Amniotic stem cell (primary cell): Measurements from ENCODE around the gene TRPV4.

Experiments
- DNase-seq: peaks from one replicate; lab custom pipeline; 2025; lab: John Stamatoyannopoulos, UW

Gene TRPV4

GRCh38 chr12:109828754-109829511, 4.3 kb downstream of the TRPV4 start:
- DNase-seq: no peak

- no peak for DNase-seq
Observed at GRCh38 chr12:109827566-109828550, 5.3 kb downstream of the TRPV4 start.

GRCh38 chr12:109827080-109827479, 6.1 kb downstream of the TRPV4 start:
- no peak for DNase-seq

- DNase-seq: no peak
Observed at GRCh38 chr12:109824731-109825130, 8.5 kb downstream of the TRPV4 start.

- no peak for DNase-seq
Observed at GRCh38 chr12:109822951-109823411, 10.2 kb downstream of the TRPV4 start.

- no peak for DNase-seq
Observed at GRCh38 chr12:109822416-109822815, 10.8 kb downstream of the TRPV4 start.

GRCh38 chr12:109821968-109822367, 11.2 kb downstream of the TRPV4 start:
- no peak for DNase-seq

DNA sequence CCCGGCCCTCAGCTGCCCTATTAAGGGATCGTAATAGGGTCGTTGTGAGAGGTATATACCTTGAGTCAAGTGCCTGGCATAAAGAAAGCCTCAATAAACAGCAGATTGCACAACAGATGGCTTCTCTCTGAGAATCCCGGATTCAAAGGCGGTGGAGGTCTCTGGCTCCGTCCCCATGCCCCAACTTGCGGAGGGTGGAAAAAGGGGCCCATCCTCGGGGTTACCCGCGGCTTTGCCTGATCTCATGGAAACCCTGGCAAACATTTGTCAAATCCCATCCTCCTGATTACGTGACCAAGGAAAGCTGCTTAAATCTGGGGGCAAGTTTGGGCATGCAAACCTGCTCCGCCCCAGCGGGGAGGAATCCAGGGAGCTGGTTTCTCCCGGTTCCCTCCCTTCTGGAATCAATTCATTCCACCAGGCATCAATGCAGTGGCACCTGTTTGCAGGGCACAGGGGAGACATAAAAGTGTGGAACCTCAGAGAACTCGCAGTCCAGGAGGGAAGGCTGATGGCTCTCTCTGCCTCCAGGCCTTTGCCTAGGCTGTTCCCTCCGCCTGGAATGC, 12.3 kb downstream of the TRPV4 start:
- no peak for DNase-seq

DNA sequence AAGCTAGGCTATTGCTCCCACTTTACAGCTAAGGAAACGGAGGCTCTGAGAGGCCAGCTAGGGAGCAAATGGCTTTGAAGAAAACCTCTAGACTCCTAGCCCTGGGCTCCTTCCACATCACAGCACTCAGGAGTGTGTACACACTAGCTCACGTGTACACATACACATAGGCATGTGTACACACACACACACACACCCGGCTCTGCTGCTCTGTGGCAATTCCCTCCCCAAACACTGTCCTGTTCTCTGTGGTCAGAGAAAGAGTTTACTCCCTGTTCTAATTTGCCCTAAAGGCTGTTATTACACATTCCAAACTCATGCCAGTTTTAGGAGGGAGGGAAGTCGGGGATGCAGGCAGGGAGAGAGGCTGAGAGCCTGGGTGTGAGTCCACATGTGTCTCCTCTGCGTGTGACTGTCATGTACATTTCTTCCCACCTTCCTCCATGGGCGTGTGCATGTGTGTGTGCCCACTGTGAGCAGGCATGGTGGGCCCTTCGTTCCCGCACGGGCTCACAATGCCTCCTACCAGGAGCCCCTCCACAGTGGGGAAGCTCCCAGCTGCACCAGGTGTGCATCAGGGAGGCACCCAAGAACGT, 14.2 kb downstream of the TRPV4 start:
- peak; percentile 40 for DNase-seq

- no peak for DNase-seq
Observed at GRCh38 chr12:109818253-109818652, 14.9 kb downstream of the TRPV4 start.

DNA sequence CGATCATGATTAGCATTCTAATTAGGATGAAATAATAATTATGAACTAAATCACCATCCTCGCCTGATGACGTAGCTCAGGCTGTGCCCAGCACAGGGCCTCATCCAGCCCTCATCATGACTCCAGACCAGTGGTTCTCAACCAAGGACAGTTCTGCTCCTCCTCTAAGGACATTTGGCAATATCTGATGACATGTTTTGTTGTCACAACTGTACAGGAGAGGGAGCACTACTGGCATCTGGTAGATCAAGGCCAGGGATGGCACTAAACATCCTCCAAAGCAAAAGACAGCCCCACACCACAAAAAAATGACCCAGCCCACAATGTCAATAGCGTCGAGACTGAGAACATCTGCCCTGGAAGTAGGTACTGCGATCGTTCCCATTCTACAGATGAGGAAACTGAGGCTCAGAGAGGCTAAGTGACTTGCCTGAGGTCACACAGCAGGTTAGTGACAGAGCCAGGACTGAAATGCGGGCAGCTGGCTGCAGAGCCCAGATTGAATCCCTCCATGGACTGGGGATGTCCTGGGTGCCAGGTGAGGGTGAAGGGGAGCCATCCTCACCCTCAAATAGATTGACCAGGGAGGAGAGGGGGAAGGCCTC, 15.5 kb downstream of the TRPV4 start:
- no peak for DNase-seq

- no peak for DNase-seq
Observed at GRCh38 chr12:109816870-109817269, 16.3 kb downstream of the TRPV4 start.

- no peak for DNase-seq
Observed at GRCh38 chr12:109815757-109816617, 17.2 kb downstream of the TRPV4 start.

DNA sequence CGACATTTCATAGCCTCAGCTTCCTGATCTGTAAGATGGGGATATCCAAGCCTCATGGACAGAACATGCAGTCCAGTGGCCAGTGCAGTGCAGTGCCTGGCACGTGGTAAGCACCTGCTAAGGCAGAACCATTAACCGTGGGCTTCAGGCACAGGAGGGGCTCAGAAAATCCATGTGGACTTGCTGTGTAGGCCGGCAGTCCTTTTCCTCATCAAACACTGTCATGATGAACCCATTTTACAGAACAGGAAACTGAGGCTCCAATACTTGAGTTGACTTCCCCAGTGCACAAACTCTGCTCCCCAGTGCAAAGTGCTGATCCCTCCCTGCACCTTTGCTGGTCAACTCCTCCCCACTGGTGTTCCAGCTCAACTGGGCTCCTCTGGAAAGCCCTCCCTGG, 18.0 kb downstream of the TRPV4 start:
- DNase-seq: no peak

GRCh38 chr12:109814600-109815150, 18.5 kb downstream of the TRPV4 start:
- DNase-seq: no peak

GRCh38 chr12:109813810-109814416, 19.3 kb downstream of the TRPV4 start:
- no peak for DNase-seq

DNA sequence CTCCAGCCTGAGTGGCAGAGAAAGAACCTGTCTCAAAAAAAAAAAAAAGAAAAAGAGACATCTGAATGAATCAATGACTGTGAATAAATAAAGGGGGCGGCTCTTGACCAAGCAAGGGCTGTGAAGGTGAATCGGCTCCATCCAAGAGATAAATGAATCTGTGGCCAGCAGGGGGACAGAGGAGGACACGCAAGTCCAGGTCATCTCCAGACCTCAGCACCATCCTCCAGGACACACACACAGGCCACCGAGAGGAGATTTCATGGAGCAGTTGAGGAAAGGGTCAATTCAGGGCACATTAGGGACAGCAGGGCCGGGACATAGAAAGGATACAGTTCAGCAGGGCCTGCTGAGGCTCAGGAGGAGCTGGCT, 21.6 kb downstream of the TRPV4 start:
- DNase-seq: no peak

- DNase-seq: no peak
Observed at GRCh38 chr12:109810954-109811623, 22.1 kb downstream of the TRPV4 start.

DNA sequence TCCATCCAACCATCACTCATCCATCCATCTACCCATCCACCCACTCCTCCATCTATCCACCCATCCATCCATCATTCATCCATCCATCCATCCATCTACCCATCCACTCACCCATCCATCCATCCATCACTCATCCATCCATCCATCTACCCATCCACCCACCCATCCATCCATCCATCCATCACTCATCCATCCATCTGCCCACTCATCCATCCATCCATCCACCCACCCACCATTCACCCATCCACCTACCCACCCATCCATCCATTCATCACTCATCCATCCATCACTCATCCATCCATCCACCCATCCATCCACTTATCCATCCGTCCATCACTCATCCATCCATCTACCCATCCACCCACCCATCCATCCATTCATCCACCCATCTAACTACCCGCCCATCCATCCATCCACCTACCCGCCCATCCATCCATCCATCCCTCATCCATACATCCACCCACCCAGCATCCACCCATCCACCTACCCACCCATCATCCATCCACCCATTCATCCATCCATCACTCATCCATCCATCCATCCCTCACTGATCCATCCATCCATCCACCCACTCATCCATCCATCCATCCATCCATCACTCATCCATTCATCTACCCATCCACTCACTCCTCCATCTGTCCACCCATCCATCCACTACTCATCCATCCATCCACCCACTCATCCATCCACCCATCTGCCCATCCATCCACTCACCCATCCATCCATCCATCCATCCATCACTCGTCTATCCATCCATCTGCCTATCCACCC, 24.1 kb downstream of the TRPV4 start:
- DNase-seq: no peak
